K562 (cell line): ENCODE measurements around the gene NTM. TPM values are rescaled to one million over a fixed set of nuclear protein-coding genes. Genes with fewer than 3 reads are reported as not detected.

ENCODE experiments used
- ATAC-seq: fragments of 200-7000 bp; cut with Tn5 transposase; 3 replicates; pipeline ENCODE4 v1.9.1; 2020; ENCODE audit warnings: moderate library complexity
- BruUV-seq: library from RNA; stranded (reverse); fragments of 400-500 nt; replicated peaks from 2 replicates; lab custom pipeline; 2021; lab: Mats Ljungman, UMichigan
- CTCF ChIA-PET: fragments of 300-600 bp; formaldehyde crosslinking; extraction: SDS; loops from one replicate; lab custom pipeline; 2021; ENCODE audit warnings: low intra/inter-chr PET ratio; lab: Yijun Ruan, JAX
- POLR2A ChIA-PET: fragments of 300-600, 350-650 bp; sonication (Branson Sonifier 250); formaldehyde crosslinking; extraction: SDS; loops from one replicate; lab custom pipeline; 2021; ENCODE audit warnings: antibody characterized with exemption, inconsistent platforms; lab: Yijun Ruan, JAX
- DNase-seq, 4 experiments: peaks; one replicate each; pipeline versions ENCODE4 v3.0.0 to v3.0.0-alpha.2; 2011 to 2018; ENCODE audit warnings: low spot score in 3 of 4, mixed read lengths in 3 of 4; ENCODE audit errors: extremely low read depth in 1 of 4
- FAIRE-seq: peaks from 2 replicates; lab custom pipeline; 2011; peaks lifted over from hg19 to GRCh38; lab: Jason Lieb, UNC
- H2AFZ ChIP-seq: 2 replicates; pipeline ENCODE4 v1.6.0; 2011; ENCODE audit warnings: low read depth, low read length, control low read depth, inconsistent platforms
- H3K27ac ChIP-seq: fragments of 200-600 bp; 3 replicates; pipeline ENCODE4 v1.8.0; 2011; ENCODE audit warnings: low read depth, mild to moderate bottlenecking, control low read depth, inconsistent platforms, low read length, moderate library complexity, mixed read lengths; ENCODE audit errors: extremely low read depth
- H3K27me3 ChIP-seq, 2 experiments: fragments of 300-600 bp in 1 of 2; 2 replicates in 1 of 2; 3 replicates in 1 of 2; pipeline versions ENCODE4 v1.6.0 to v1.8.0; 2011; ENCODE audit warnings: inconsistent platforms in 2 of 2, low read length in 2 of 2, mild to moderate bottlenecking in 1 of 2, mixed read lengths in 1 of 2, moderate library complexity in 1 of 2; ENCODE audit not compliant: control insufficient read depth in 2 of 2, insufficient read depth in 2 of 2
- H3K36me3 ChIP-seq: fragments of 300-600 bp; 3 replicates; pipeline ENCODE4 v1.8.0; 2011; ENCODE audit warnings: mild to moderate bottlenecking, low read length, inconsistent platforms; ENCODE audit not compliant: control insufficient read depth, insufficient read depth
- H3K4me1 ChIP-seq, 2 experiments: fragments of 200-600 bp in 1 of 2; replicated peaks in 1 of 2; 2 replicates in 1 of 2; 3 replicates in 1 of 2; pipeline versions ENCODE4 v1.5.1 to v1.8.0; 2011; ENCODE audit warnings: inconsistent platforms in 2 of 2, low read length in 2 of 2, mild to moderate bottlenecking in 1 of 2, mixed read lengths in 1 of 2, moderate library complexity in 1 of 2; ENCODE audit not compliant: control insufficient read depth in 2 of 2, insufficient read depth in 2 of 2
- H3K4me2 ChIP-seq: 2 replicates; pipeline ENCODE4 v1.6.1; 2011; ENCODE audit warnings: low read length, control low read depth, inconsistent platforms, mixed read lengths; ENCODE audit not compliant: insufficient read depth
- H3K4me3 ChIP-seq: fragments of 200-600 bp; sonication (generic), shearing (Covaris generic); 2 replicates; pipeline ENCODE4 v1.5.1; 2016; ENCODE audit warnings: control low read depth, inconsistent platforms
- H3K79me2 ChIP-seq: fragments of 200-600 bp; 3 replicates; pipeline ENCODE4 v1.8.0; 2011; ENCODE audit warnings: low read length, inconsistent platforms; ENCODE audit not compliant: control insufficient read depth, insufficient read depth
- H3K9ac ChIP-seq, 2 experiments: 2 replicates each; pipeline versions ENCODE4 v1.6.0 to v1.6.1; 2011; ENCODE audit warnings: low read depth in 2 of 2, low read length in 2 of 2, control low read depth in 1 of 2, inconsistent platforms in 1 of 2, mild to moderate bottlenecking in 1 of 2, mixed read lengths in 1 of 2; ENCODE audit not compliant: insufficient read depth in 1 of 2
- H3K9me1 ChIP-seq: one replicate; pipeline ENCODE4 v1.6.0; 2011; ENCODE audit warnings: inconsistent platforms, mild to moderate bottlenecking, low read length, moderate library complexity; ENCODE audit not compliant: control insufficient read depth, insufficient read depth
- H3K9me3 ChIP-seq: replicated peaks from 2 replicates; pipeline ENCODE4 v1.5.1; 2011; ENCODE audit warnings: low read depth, low read length, inconsistent platforms; ENCODE audit not compliant: control insufficient read depth, insufficient read depth
- H4K20me1 ChIP-seq: replicated peaks from 2 replicates; pipeline ENCODE4 v1.6.1; 2011; ENCODE audit warnings: low read length, inconsistent platforms, mixed read lengths; ENCODE audit not compliant: control insufficient read depth, insufficient read depth
- BRD4 ChIP-seq: fragments of 200-600 bp; sonication (generic); IDR thresholded peaks from 2 replicates; pipeline ENCODE4 v1.6.1; 2017; ENCODE audit warnings: inconsistent platforms
- E2F5 ChIP-seq: sonication (generic); formaldehyde crosslinking; IDR thresholded peaks from 2 replicates; pipeline ENCODE4 v1.8.0; 2022; ENCODE audit warnings: mild to moderate bottlenecking, missing genetic modification reagents
- KDM4B ChIP-seq, 2 experiments: fragments of 450-650 bp in 1 of 2; sonication (generic) in 1 of 2; IDR thresholded peaks; 2 replicates each; pipeline ENCODE4 v1.6.1; 2016 to 2017; ENCODE audit warnings: borderline replicate concordance in 2 of 2, antibody characterized with exemption in 1 of 2, low read depth in 1 of 2, mild to moderate bottlenecking in 1 of 2
- RBFOX2 ChIP-seq: fragments of 200-400 bp; formaldehyde crosslinking; IDR thresholded peaks from 2 replicates; pipeline ENCODE4 v1.6.1; 2017; ENCODE audit warnings: low read depth, mild to moderate bottlenecking, low read length, moderate library complexity
- SAFB ChIP-seq: fragments of 200-400 bp; formaldehyde crosslinking; IDR thresholded peaks from 2 replicates; pipeline ENCODE4 v1.6.1; 2017; ENCODE audit warnings: low read depth, low read length, borderline replicate concordance
- ZNF121 ChIP-seq: sonication (generic); formaldehyde crosslinking; conservative IDR thresholded peaks from 2 replicates; pipeline ENCODE4 v1.8.0; 2022; ENCODE audit warnings: missing genetic modification reagents
- ZNF785 ChIP-seq: fragments of 250-450 bp; sonication (Bioruptor Pico); IDR thresholded peaks from 2 replicates; pipeline ENCODE4 v1.4.0; 2020; ENCODE audit warnings: mild to moderate bottlenecking
- WGBS: fragments of 100-300 bp; shearing (Covaris generic); methylation state at CpG from one replicate; pipeline ENCODE4 v1.1.6; 2016; ENCODE audit warnings: low coverage, mixed read lengths; ENCODE audit not compliant: insufficient coverage; ENCODE audit errors: missing lambda C conversion rate; 5-methylcytosine and 5-hydroxymethylcytosine counted together
- in situ Hi-C: fragments of 300-500 bp; cut with MboI; formaldehyde crosslinking; loops from 4 replicates; pipeline ENCODE4 v1.15.0; 2018; ENCODE audit warnings: inconsistent platforms, mixed read lengths
- intact Hi-C: fragments of 100-400 bp; cut with micrococcal nuclease; formaldehyde crosslinking; loops from 2 replicates; pipeline ENCODE4 v1.14.2; 2022
- polyA plus RNA-seq, 8 experiments: library from polyadenylated mRNA; depleted of rRNA in 4 of 8; stranded (reverse) in 5 of 8; unstranded in 3 of 8; fragments of >200 nt; fragmentation: Nextera tagmentation in 2 of 8; fragmentation: Illumina TruSeq in 1 of 8; extraction: Ambion mirVana in 2 of 8; extraction: Trizol in 1 of 8; gene quantifications; 2 replicates each; pipeline versions ENCODE4 v1.2.1 to v1.2.3, GENCODE V29; 2011 to 2014; ENCODE audit warnings: inconsistent platforms in 1 of 8, missing spikeins in 1 of 8
- total RNA-seq, 7 experiments: library from RNA; depleted of rRNA in 6 of 7; stranded (reverse); fragments of >200 nt in 6 of 7; fragmentation: Illumina TruSeq in 2 of 7; extraction: Trizol in 2 of 7; gene quantifications; 2 replicates each; pipeline versions ENCODE4 v1.2.1 to v1.2.3, GENCODE V29; 2011 to 2021; ENCODE audit warnings: low replicate concordance in 1 of 7
- TF ChIP-seq, protein P1 (sequence below): fragments of 450-650 bp; formaldehyde crosslinking; IDR thresholded peaks from 2 replicates; pipeline ENCODE4 v1.4.0; 2022; ENCODE audit warnings: missing genetic modification characterization
- TF ChIP-seq, protein P2 (sequence below): sonication (generic); formaldehyde crosslinking; IDR thresholded peaks from 2 replicates; pipeline ENCODE4 v1.8.0; 2023; ENCODE audit warnings: mild to moderate bottlenecking, missing genetic modification reagents

NTM gene
- total and polyA plus RNA-seq, 9 of the 15 experiments (the other 6 are each of a cell fraction or from before 2014, with no cell fraction given), result not detected

DNA sequence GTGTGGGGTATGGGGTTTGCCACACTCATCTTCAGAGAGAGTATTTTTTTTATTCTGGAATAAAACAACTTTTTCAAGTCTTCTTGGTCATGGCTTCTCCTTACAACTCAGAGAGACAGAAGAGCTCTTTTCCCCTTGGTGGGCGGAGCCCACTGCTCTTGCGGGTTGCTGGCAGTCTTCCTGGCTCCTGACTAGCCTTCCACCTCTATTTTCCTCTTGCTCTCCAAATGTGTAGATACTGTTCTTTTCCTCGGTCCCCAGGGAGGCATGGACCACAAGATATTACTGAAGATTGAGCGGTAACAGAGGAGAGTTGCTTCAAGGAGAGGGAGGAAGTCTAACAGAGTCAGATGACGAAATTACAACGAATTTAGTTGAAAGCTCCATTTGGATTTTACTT lies 210.6 kb downstream of the NTM start (continued):
- TF ChIP-seq KDM4B (IDR thresholded peaks at IDR 0.05; ENCODE audit: borderline replicate concordance in 2 of 2, low read depth in 1 of 2) (no peak), BRD4 (no peak), RBFOX2 (no peak)
- TF ChIP-seq, protein P1, sequence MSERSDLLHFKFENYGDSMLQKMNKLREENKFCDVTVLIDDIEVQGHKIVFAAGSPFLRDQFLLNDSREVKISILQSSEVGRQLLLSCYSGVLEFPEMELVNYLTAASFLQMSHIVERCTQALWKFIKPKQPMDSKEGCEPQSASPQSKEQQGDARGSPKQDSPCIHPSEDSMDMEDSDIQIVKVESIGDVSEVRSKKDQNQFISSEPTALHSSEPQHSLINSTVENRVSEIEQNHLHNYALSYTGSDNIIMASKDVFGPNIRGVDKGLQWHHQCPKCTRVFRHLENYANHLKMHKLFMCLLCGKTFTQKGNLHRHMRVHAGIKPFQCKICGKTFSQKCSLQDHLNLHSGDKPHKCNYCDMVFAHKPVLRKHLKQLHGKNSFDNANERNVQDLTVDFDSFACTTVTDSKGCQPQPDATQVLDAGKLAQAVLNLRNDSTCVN (CRISPR knock-in tag), result no peak

- H3K4me1 ChIP-seq, result no peaks in the 10 kb centered on the region
- ATAC-seq, result no peak
- no peak overlapping the region for H3K4me3 ChIP-seq
- CTCF ChIA-PET, result interaction anchor here (0.6 kb wide), 1 partner anchor 92 kb away, joined by 3 read pairs; no protein-coding TSS in a partner anchor
- in situ Hi-C loops (no loop called here), intact Hi-C loops (no loop called here)
- 0% methylated on average over 11 of the region's 12 CpGs for WGBS
- H2AFZ ChIP-seq, result no peak overlapping the region
- H3K9me1 ChIP-seq, result no peaks in the 10 kb centered on the region
- no peaks in the 10 kb centered on the region for H3K9me3 ChIP-seq
- POLR2A ChIA-PET, result no interaction called here
- no peak overlapping the region for H3K27ac ChIP-seq
- no peaks in the 10 kb centered on the region for H3K79me2 ChIP-seq
- no peaks in the 10 kb centered on the region for H4K20me1 ChIP-seq
- BruUV-seq, result no TSS peak
- FAIRE-seq, result no peak
- peaks cover 2 to 4% of the 10 kb centered on the region in 2 experiments; a peak in 1 of 5 replicates for H3K27me3 ChIP-seq
- no peaks in the 10 kb centered on the region for H3K36me3 ChIP-seq
- DNase-seq, result no peak
- H3K4me2 ChIP-seq, result no peak overlapping the region
- H3K9ac ChIP-seq, result no peak overlapping the region
- TF ChIP-seq, protein P2, sequence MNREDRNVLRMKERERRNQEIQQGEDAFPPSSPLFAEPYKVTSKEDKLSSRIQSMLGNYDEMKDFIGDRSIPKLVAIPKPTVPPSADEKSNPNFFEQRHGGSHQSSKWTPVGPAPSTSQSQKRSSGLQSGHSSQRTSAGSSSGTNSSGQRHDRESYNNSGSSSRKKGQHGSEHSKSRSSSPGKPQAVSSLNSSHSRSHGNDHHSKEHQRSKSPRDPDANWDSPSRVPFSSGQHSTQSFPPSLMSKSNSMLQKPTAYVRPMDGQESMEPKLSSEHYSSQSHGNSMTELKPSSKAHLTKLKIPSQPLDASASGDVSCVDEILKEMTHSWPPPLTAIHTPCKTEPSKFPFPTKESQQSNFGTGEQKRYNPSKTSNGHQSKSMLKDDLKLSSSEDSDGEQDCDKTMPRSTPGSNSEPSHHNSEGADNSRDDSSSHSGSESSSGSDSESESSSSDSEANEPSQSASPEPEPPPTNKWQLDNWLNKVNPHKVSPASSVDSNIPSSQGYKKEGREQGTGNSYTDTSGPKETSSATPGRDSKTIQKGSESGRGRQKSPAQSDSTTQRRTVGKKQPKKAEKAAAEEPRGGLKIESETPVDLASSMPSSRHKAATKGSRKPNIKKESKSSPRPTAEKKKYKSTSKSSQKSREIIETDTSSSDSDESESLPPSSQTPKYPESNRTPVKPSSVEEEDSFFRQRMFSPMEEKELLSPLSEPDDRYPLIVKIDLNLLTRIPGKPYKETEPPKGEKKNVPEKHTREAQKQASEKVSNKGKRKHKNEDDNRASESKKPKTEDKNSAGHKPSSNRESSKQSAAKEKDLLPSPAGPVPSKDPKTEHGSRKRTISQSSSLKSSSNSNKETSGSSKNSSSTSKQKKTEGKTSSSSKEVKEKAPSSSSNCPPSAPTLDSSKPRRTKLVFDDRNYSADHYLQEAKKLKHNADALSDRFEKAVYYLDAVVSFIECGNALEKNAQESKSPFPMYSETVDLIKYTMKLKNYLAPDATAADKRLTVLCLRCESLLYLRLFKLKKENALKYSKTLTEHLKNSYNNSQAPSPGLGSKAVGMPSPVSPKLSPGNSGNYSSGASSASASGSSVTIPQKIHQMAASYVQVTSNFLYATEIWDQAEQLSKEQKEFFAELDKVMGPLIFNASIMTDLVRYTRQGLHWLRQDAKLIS, result no peak
- TF ChIP-seq SAFB (no peak), ZNF785 (CRISPR knock-in tag) (no peak), E2F5 (no peak), ZNF121 (CRISPR knock-in tag) (no peak)
Observed at GRCh38 chr11:131582021-131582525, 211.7 kb downstream of the NTM start.
